Activated T-helper 1 cell treated with Interleukin-2 at 50 U/mL for 16 hours (primary cell): ENCODE data around the gene F13A1.

ENCODE experiments used
- DNase-seq: peaks from one replicate; pipeline ENCODE4 v3.0.0-alpha.2; 2020; ENCODE audit warnings: low read depth

Gene F13A1

DNA sequence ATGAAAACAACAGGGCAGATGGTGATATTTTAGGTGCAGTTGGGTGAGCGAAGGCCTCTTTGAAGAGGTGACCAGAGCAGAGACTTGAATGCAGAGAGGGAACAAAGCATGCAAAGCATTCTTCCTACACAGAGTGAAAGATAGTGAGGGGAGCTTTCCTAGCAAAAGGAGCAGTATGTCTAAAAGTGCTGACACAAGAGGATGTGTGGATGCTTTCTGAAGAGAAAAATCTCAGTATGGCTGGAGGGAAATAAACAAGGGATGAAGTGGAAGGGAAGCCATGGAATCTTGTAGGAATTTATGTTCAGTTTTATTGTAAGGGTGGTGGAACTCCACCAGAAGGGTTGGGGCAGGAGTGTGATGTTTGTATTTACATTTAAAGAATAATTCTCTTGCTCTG lies 128.6 kb downstream of the F13A1 start:
- DNase-seq, result no peak

GRCh38 chr6:6191476-6191875 lies 129.0 kb downstream of the F13A1 start:
- no peak for DNase-seq

DNA sequence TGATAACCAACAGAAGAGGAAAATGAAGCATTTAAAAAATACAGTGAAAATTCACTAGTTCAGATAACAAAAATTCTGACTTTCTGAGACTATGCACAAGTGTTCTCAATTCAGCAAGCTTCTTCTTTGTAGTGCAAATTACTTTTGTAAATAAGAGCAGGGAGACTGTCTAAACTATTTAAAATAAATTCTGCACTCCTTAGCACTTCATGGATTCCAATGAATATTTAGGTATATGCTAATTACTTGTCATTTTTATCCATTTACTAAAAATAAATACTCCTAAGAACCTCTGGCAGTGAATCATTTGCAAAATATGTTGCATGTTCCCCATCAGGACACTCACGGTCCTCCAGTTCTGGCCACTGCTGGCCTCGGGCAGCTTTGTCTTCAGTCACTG lies 139.8 kb downstream of the F13A1 start:
- no peak for DNase-seq

- no peak for DNase-seq
Observed at GRCh38 chr6:6179858-6180623, 140.4 kb downstream of the F13A1 start.

GRCh38 chr6:6178795-6179194 lies 141.7 kb downstream of the F13A1 start:
- no peak for DNase-seq

DNA sequence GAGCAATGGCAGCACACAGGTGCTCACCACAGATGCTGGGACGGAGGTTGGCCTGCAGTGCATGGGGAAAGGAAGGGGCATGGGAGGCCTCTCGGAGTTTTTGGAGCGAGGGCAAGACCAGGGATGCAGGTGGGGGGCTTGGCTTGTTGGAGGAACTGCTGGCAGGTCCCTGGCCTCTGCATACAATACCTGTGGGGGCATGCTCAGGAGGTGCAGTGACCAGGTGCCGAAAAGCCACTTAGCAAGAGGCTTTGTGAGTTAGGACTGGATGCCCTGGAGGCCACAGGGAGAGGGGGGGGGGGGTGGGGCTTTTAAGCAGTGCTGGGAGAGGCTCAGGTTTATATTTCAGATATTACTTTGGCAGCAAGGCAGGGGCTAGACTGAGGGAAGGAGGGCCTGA lies 142.7 kb downstream of the F13A1 start:
- no peak for DNase-seq

GRCh38 chr6:6176586-6177228 lies 143.8 kb downstream of the F13A1 start:
- no peak for DNase-seq

DNA sequence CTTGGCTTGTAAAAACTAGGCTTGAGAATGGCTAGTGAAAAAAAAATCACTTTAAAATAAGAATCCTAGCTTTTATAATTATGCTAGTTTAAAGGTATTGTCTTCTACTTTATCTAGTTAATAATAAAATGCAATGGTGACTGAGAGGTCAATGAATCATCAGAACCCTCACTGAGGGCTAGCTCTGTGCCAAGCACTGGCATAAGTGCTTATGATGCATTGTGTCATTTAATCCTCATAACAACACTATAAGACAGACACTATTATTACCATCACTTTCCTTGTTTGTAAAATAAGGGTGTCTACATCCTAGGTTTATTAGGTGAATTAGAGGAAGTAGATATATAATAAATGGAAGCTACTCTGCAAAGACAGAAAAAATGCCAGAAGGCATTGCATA lies 144.3 kb downstream of the F13A1 start:
- DNase-seq, result no peak

- no peak for DNase-seq
Observed at GRCh38 chr6:6169141-6169540, 151.3 kb downstream of the F13A1 start.

DNA sequence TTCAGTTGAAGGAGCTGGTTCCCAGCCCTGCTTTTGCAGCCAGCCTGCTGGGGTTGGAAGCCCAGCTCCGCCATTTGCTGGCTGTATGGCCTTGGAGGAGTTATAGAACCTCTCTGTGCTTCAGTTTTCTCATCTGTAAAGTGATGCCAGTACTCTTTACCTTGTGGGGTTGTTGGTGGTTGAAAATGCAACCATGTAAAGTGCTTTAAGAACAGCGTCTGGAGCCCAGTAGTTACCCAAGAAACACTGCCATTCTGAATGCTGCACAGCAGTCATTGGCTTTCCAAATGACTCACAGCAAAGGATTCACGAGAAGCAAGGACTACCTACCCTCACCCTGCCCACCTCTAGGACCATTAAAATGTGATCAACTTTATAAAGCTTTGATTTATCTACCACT lies 154.4 kb downstream of the F13A1 start:
- DNase-seq, result no peak

DNA sequence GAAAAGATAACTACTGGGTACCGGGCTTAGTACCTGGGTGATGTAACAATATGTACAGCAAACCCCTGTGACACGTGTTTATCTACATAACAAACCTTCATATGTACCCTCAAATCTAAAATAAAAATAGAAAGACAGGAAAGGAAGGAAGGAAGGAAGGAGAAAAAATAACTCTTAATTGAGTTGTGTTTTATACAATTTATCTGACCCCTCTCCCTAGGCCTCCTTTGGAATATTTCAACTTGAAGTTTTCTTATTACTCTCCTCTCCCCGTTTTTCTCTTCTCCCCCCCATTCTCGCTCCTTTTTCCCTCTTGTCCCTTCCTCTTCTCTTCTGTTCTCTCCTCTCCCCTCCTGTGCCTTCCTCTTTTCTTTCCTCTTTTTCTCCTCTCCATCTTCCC lies 156.1 kb downstream of the F13A1 start:
- no peak for DNase-seq

- DNase-seq, result no peak
Observed at GRCh38 chr6:6154335-6154734, 166.1 kb downstream of the F13A1 start.

DNA sequence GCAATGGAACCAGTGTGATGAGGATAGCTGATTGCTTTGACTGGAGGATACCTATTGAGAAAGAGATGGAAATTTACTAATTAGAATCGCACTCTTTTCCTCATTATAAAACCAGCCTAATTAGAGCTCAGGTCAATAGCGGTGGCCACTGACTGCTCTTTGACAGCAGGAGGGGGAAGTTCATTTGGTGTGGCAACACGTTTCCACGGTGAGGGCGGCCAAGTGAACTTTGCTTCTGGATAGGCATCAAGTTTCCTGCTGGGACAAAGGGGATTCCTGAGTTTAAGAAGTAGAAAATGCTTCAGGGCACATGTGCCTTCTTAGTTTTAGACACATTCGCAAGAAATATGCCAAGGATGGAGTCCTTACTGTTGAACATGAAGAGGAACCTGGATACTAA lies 168.4 kb downstream of the F13A1 start:
- DNase-seq, result no peak

- DNase-seq, result no peak
Observed at GRCh38 chr6:6148192-6148815, 172.2 kb downstream of the F13A1 start.

DNA sequence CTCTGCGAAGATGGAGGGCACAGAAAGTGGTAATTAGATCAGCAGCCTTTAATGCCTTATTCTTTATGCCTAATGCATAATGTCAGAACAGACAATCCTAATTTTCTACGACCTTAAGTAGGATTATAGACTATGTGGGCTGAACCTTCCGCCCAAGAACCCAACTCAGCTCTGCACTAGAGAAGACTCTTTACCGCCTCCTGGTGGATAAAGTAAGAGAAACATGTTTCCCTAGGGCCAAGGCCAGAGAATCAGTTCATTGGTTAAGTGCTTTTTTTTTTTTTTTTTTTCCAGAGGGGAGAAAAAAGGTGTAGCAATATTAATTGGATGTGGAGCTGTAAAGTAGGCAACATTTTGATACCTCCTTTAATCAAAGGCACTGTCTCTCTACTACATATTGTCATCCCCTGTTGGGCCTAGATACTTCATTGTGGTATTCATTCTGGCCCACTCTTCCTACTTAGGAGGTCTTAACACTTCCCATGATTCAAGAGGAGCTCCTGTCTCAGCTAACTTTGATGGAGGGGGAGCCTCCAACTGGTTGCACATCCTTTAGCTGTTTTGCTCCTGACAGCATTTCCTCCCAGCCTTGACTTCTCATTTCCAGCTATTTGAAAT lies 188.9 kb downstream of the F13A1 start:
- DNase-seq, result no peak

- DNase-seq, result no peak
Observed at GRCh38 chr6:6125495-6125894, 195.0 kb downstream of the F13A1 start.

GRCh38 chr6:6123803-6124202 lies 196.7 kb downstream of the F13A1 start:
- no peak for DNase-seq

- no peak for DNase-seq
Observed at GRCh38 chr6:6121943-6122342, 198.5 kb downstream of the F13A1 start.

DNA sequence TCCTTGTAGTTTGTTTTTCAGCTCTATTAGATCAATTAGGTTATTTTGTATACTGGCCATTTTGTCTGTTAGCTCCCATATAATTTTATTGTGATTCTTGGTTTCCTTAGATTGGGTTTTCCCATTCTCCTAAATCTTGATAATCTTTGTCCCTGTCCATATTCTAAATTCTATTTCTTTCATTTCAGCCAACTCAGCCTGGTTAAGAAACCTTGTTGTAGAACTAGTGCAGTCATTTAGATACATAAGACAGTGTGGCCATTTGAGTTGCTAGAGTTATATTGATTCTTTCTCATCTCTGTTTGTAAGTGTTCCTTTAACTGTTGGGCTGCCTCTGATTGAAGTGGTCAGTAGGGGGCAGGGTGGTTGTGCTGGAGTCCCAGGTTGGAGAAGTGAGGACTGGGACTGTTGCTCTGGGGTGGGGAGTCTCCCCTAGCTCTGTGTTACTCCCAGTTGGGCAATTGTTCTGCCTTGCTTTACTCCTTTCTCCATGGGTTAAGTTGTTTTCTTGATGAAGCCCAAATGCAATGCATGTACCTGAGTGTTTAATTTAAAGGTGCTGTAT lies 214.9 kb downstream of the F13A1 start:
- DNase-seq, result no peak
